PFSK-1 (cell line): ENCODE measurements around the gene UBE4B. TPM values are rescaled to one million over a fixed set of nuclear protein-coding genes. Genes with fewer than 3 reads are reported as not detected.
A peak's percentile ranks its signal among the peaks of the same experiment; 100 is the strongest.

ENCODE experiments used
- FOXP2 ChIP-seq: optimal IDR thresholded peaks from 2 replicates; pipeline ENCODE3; 2011; ENCODE audit warnings: borderline replicate concordance, control low read depth, inconsistent platforms; ENCODE audit not compliant: insufficient read depth; ENCODE audit errors: extremely low read length, extremely low read depth
- POLR2AphosphoS5 ChIP-seq: IDR thresholded peaks from 2 replicates; pipeline ENCODE4 v1.6.1; 2012; ENCODE audit warnings: low read depth, mild to moderate bottlenecking, control low read depth, low read length, moderate library complexity
- REST ChIP-seq, 2 experiments: IDR thresholded peaks; 2 replicates each; pipeline versions ENCODE4 v1.6.1 to v1.8.0; 2011 to 2012; ENCODE audit warnings: low read depth in 2 of 2, low read length in 2 of 2, control low read depth in 1 of 2, inconsistent platforms in 1 of 2, mild to moderate bottlenecking in 1 of 2, moderate library complexity in 1 of 2; ENCODE audit not compliant: insufficient read depth in 1 of 2
- SIN3A ChIP-seq: IDR thresholded peaks from 2 replicates; pipeline ENCODE4 v1.6.1; 2012; ENCODE audit warnings: mild to moderate bottlenecking, low read length, moderate library complexity, borderline replicate concordance; ENCODE audit not compliant: insufficient read depth
- TAF1 ChIP-seq: IDR thresholded peaks from 2 replicates; pipeline ENCODE4 v1.6.1; 2012; ENCODE audit warnings: low read length, control low read depth, borderline replicate concordance; ENCODE audit not compliant: insufficient read depth
- polyA plus RNA-seq: library from polyadenylated mRNA; unstranded; fragments of >200 nt; gene quantifications from one replicate; pipeline ENCODE4 v1.2.1, GENCODE V29; 2012; ENCODE audit warnings: low read depth, missing spikeins; ENCODE audit not compliant: insufficient read length

UBE4B gene
- 25.1 TPM for polyA plus RNA-seq

GRCh38 chr1:10032590-10033358 is at the start of gene UBE4B:
UBE4B (plus strand) TSS chr1:10032958; CDS start chr1:10033671, 713 bp downstream.
- peak; percentile 92 for TF ChIP-seq FOXP2
- TF ChIP-seq SIN3A, result 0 out of 2 replicates have a peak, but pooled peaks have one; percentile 20
- TF ChIP-seq REST (IDR thresholded peaks at IDR 0.05; ENCODE audit: insufficient read depth in 1 of 2, low read depth in 2 of 2, low read length in 2 of 2), result no peak
- peak; percentile 49; the same call in 1 of the 2 replicates for TF ChIP-seq POLR2AphosphoS5
- TF ChIP-seq TAF1, result no peak

DNA sequence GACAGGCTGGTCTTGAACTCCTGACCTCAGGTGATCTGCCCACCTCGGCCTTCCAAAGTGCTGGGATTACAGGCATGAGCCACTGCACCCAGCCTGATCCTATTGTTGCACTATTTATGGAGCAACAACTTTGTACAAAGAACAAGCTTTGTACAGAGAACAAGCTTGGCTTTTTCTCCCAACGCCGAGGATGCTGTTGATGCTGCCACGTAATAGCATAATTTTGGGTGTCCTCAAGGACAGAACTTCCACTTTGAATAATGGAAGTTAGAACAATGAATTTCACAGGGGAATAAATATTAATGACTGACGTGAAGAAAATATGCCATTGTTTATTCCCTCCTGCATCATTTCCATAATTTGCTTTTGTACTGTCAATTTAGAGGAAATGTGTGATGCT is 48.5 kb upstream of the UBE4B start:
- TF ChIP-seq TAF1 (no peak), FOXP2 (no peak), REST (IDR thresholded peaks at IDR 0.05; ENCODE audit: insufficient read depth in 1 of 2, low read depth in 2 of 2, low read length in 2 of 2) (no peak), POLR2AphosphoS5 (no peak), SIN3A (no peak)

DNA sequence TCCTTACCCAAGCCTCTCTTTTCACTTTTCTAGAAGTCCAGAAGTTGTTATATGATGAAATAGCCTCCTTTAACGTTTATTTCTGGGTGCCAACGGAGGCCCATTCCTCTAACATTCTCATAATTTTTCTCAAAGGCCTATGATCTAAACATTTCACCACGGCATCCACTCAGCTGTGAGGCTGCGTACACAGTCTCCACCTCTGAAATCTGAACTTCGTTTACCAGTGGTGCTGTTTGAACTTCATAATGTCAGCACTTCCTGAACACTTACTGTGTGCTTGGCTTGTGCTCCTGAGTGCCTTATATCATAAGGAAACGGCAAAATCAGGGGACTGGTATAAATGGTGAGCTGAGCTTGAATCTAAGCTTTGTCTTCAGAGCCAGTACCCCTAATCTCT is 47.8 kb upstream of the UBE4B start:
- TF ChIP-seq POLR2AphosphoS5, result no peak
- TF ChIP-seq SIN3A, result no peak
- TF ChIP-seq TAF1, result no peak

DNA sequence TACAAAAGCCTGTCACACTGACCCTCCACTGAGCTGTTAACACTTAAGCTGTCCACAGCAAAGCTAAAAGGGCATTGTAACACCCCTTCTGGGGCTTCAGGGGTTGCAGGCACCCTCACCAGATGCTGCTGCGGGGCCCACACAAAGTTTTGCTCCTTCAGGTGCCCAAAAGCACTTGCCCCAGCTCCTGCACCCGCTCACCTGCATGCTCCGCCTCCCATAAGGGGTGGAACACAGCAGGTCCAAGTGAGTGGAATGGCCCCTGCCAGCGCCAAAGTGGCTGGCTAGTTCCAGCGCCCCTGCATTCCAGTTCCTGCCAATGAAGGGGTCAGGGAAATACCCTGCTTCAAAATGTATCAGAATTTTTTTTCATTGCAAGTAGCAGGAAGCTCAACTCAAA is 43.0 kb upstream of the UBE4B start:
- no peak for TF ChIP-seq FOXP2
- no peak for TF ChIP-seq SIN3A
- TF ChIP-seq TAF1, result no peak
- no peak for TF ChIP-seq POLR2AphosphoS5
- TF ChIP-seq REST (IDR thresholded peaks at IDR 0.05; ENCODE audit: insufficient read depth in 1 of 2, low read depth in 2 of 2, low read length in 2 of 2), result no peak

- TF ChIP-seq TAF1 (no peak), FOXP2 (no peak), SIN3A (no peak), POLR2AphosphoS5 (no peak), REST (IDR thresholded peaks at IDR 0.05; ENCODE audit: insufficient read depth in 1 of 2, low read depth in 2 of 2, low read length in 2 of 2) (no peak)
Observed at GRCh38 chr1:9990944-9991343, 41.8 kb upstream of the UBE4B start.
